H1 (cell line): ENCODE data around the gene GPR35. TPM values are rescaled to one million over a fixed set of nuclear protein-coding genes. Genes with fewer than 3 reads are reported as not detected.

Experiments
- CTCF ChIA-PET: fragments of 300-600 bp; sonication (Branson Sonifier 250); formaldehyde crosslinking; loops from one replicate; lab custom pipeline; 2021; ENCODE audit not compliant: partially characterized antibody; lab: Charles Lee
- POLR2A ChIA-PET: fragments of 300-600 bp; sonication (Branson Sonifier 250); formaldehyde crosslinking; loops from one replicate; lab custom pipeline; 2021; ENCODE audit warnings: inconsistent platforms; ENCODE audit not compliant: partially characterized antibody; lab: Charles Lee
- DNase-seq, 2 experiments: peaks; one replicate each; pipeline versions ENCODE4 v3.0.0 to v3.0.0-alpha.2; 2010 to 2022; ENCODE audit warnings: low spot score in 2 of 2, low read depth in 1 of 2, mixed read lengths in 1 of 2
- FAIRE-seq: peaks from 2 replicates; lab custom pipeline; 2011; peaks lifted over from hg19 to GRCh38; lab: Jason Lieb, UNC
- H2AFZ ChIP-seq: 2 replicates; pipeline ENCODE4 v1.8.1; 2012; ENCODE audit warnings: low read length, inconsistent platforms
- H2AK5ac ChIP-seq: 2 replicates; pipeline ENCODE4 v1.6.1; 2013; ENCODE audit warnings: low read depth, low read length
- H2BK120ac ChIP-seq: replicated peaks from 2 replicates; pipeline ENCODE3; 2013; ENCODE audit warnings: low read depth, low read length, inconsistent platforms
- H2BK12ac ChIP-seq: 2 replicates; pipeline ENCODE4 v1.6.1; 2013; ENCODE audit warnings: low read depth, low read length
- H2BK15ac ChIP-seq: 2 replicates; pipeline ENCODE4 v1.6.1; 2013; ENCODE audit warnings: low read length
- H2BK20ac ChIP-seq: 2 replicates; pipeline ENCODE4 v1.6.1; 2013; ENCODE audit warnings: low read length
- H2BK5ac ChIP-seq: 2 replicates; pipeline ENCODE4 v1.6.1; 2013; ENCODE audit warnings: low read depth, low read length
- H3K14ac ChIP-seq: 2 replicates; pipeline ENCODE4 v1.6.1; 2013; ENCODE audit warnings: inconsistent platforms; ENCODE audit not compliant: insufficient read length
- H3K18ac ChIP-seq: 2 replicates; pipeline ENCODE4 v1.6.1; 2013; ENCODE audit warnings: low read length; ENCODE audit errors: extremely low read depth
- H3K23ac ChIP-seq: 2 replicates; pipeline ENCODE4 v1.6.1; 2013; ENCODE audit warnings: inconsistent platforms; ENCODE audit not compliant: insufficient read length
- H3K23me2 ChIP-seq: 2 replicates; pipeline ENCODE4 v1.6.1; 2013; ENCODE audit warnings: low read depth, low read length
- H3K27ac ChIP-seq: 2 replicates; pipeline ENCODE4 v1.6.1; 2011; ENCODE audit warnings: low read depth, low read length, inconsistent platforms
- H3K27me3 ChIP-seq, 4 experiments: replicated peaks in 1 of 4; 1 replicate in 1 of 4; 2 replicates in 3 of 4; pipeline versions ENCODE4 v1.6.1 to v1.8.1; 2011 to 2013; ENCODE audit warnings: low read length in 3 of 4, mild to moderate bottlenecking in 3 of 4, inconsistent platforms in 2 of 4, mixed read lengths in 2 of 4, moderate library complexity in 1 of 4; ENCODE audit not compliant: control insufficient read depth in 3 of 4, insufficient read depth in 3 of 4; ENCODE audit errors: extremely low read depth in 1 of 4
- H3K36me3 ChIP-seq, 4 experiments: 2 replicates each; pipeline versions ENCODE4 v1.6.1 to v1.8.1; 2011 to 2013; ENCODE audit warnings: mild to moderate bottlenecking in 4 of 4, low read length in 3 of 4, moderate library complexity in 2 of 4, control low read depth in 1 of 4, inconsistent platforms in 1 of 4; ENCODE audit not compliant: insufficient read depth in 4 of 4, control insufficient read depth in 2 of 4
- H3K4ac ChIP-seq: replicated peaks from 2 replicates; pipeline ENCODE3; 2013; ENCODE audit warnings: low read length, low read depth, mixed read lengths, inconsistent platforms; ENCODE audit not compliant: insufficient read length
- H3K4me1 ChIP-seq, 4 experiments: replicated peaks in 1 of 4; 1 replicate in 1 of 4; 2 replicates in 3 of 4; pipeline versions ENCODE4 v1.6.1 to v1.8.1; 2011 to 2013; ENCODE audit warnings: low read length in 3 of 4, inconsistent platforms in 2 of 4, mixed read lengths in 1 of 4; ENCODE audit not compliant: insufficient read depth in 4 of 4, control insufficient read depth in 3 of 4
- H3K4me2 ChIP-seq, 2 experiments: 2 replicates each; pipeline versions ENCODE4 v1.6.1 to v1.8.1; 2011 to 2013; ENCODE audit warnings: low read depth in 2 of 2, low read length in 2 of 2, control low read depth in 1 of 2, inconsistent platforms in 1 of 2, mild to moderate bottlenecking in 1 of 2; ENCODE audit not compliant: insufficient read depth in 1 of 2
- H3K4me3 ChIP-seq, 4 experiments: fragments of 200-600, 300-600 bp in 1 of 4; sonication (generic), shearing (Covaris generic), sonication (Bioruptor Twin) in 1 of 4; 2 replicates each; pipeline versions ENCODE4 v1.5.1 to v1.8.1; 2011 to 2016; ENCODE audit warnings: low read length in 4 of 4, low read depth in 3 of 4, control low read depth in 2 of 4, inconsistent platforms in 2 of 4, mild to moderate bottlenecking in 2 of 4, mixed read lengths in 1 of 4, moderate library complexity in 1 of 4; ENCODE audit not compliant: insufficient read depth in 2 of 4; ENCODE audit errors: extremely low read depth in 1 of 4
- H3K56ac ChIP-seq: replicated peaks from 2 replicates; pipeline ENCODE3; 2013; ENCODE audit warnings: low read depth, mild to moderate bottlenecking, mixed read lengths, low read length, inconsistent platforms; ENCODE audit not compliant: insufficient read length
- H3K79me1 ChIP-seq: 2 replicates; pipeline ENCODE4 v1.6.1; 2013; ENCODE audit warnings: low read depth, low read length, control low read depth
- H3K79me2 ChIP-seq, 2 experiments: 2 replicates each; pipeline versions ENCODE4 v1.6.1 to v1.8.1; 2012 to 2013; ENCODE audit warnings: low read length in 2 of 2, mild to moderate bottlenecking in 2 of 2, inconsistent platforms in 1 of 2; ENCODE audit not compliant: insufficient read depth in 2 of 2, control insufficient read depth in 1 of 2
- H3K9ac ChIP-seq, 4 experiments: replicated peaks in 1 of 4; 1 replicate in 1 of 4; 2 replicates in 3 of 4; pipeline versions ENCODE4 v1.6.1 to v1.8.1; 2011 to 2013; ENCODE audit warnings: low read depth in 3 of 4, low read length in 3 of 4, control low read depth in 2 of 4, mild to moderate bottlenecking in 2 of 4, moderate library complexity in 2 of 4, inconsistent platforms in 1 of 4; ENCODE audit errors: extremely low read depth in 1 of 4
- H3K9me3 ChIP-seq, 2 experiments: 2 replicates each; pipeline versions ENCODE4 v1.6.1 to v1.8.1; 2012 to 2013; ENCODE audit warnings: mild to moderate bottlenecking in 2 of 2, moderate library complexity in 2 of 2, control low read depth in 1 of 2, inconsistent platforms in 1 of 2, low read depth in 1 of 2, low read length in 1 of 2, mixed read lengths in 1 of 2; ENCODE audit not compliant: insufficient read depth in 2 of 2
- H4K20me1 ChIP-seq, 2 experiments: replicated peaks in 1 of 2; 2 replicates each; pipeline versions ENCODE3 to v1.8.1; 2011 to 2013; ENCODE audit warnings: inconsistent platforms in 2 of 2, low read length in 2 of 2, mild to moderate bottlenecking in 1 of 2; ENCODE audit not compliant: insufficient read depth in 2 of 2, control insufficient read depth in 1 of 2
- H4K5ac ChIP-seq: 2 replicates; pipeline ENCODE4 v1.6.1; 2013; ENCODE audit warnings: low read length, low read depth, mixed read lengths, inconsistent platforms; ENCODE audit not compliant: insufficient read length
- H4K8ac ChIP-seq: 2 replicates; pipeline ENCODE4 v1.8.0; 2013; ENCODE audit warnings: mild to moderate bottlenecking, moderate library complexity, low read length, inconsistent platforms; ENCODE audit not compliant: insufficient read depth; ENCODE audit errors: extremely low read depth
- H4K91ac ChIP-seq: replicated peaks from 2 replicates; pipeline ENCODE3; 2013; ENCODE audit warnings: low read length, mixed read lengths, inconsistent platforms; ENCODE audit not compliant: insufficient read length
- CHD2 ChIP-seq: IDR thresholded peaks from 2 replicates; pipeline ENCODE4 v1.6.1; 2012; ENCODE audit warnings: low read length, improper control_type of control experiment
- RFX5 ChIP-seq: IDR thresholded peaks from 2 replicates; pipeline ENCODE4 v1.6.1; 2011; ENCODE audit warnings: low read depth, low read length, improper control_type of control experiment, borderline replicate concordance
- SAP30 ChIP-seq: fragments of 300-600 bp; sonication (generic); IDR thresholded peaks from 2 replicates; pipeline ENCODE4 v1.7.1; 2012; ENCODE audit warnings: low read length, moderate library complexity, mild to moderate bottlenecking, inconsistent platforms; ENCODE audit not compliant: insufficient read depth, insufficient replicate concordance
- SRF ChIP-seq: IDR thresholded peaks from 2 replicates; pipeline ENCODE4 v1.6.1; 2011; ENCODE audit warnings: mild to moderate bottlenecking, low read depth, low read length, moderate library complexity
- TCF12 ChIP-seq: IDR thresholded peaks from 2 replicates; pipeline ENCODE4 v1.6.1; 2011; ENCODE audit warnings: low read depth, mild to moderate bottlenecking, low read length
- YY1 ChIP-seq: IDR thresholded peaks from 2 replicates; pipeline ENCODE4 v1.6.1; 2011; ENCODE audit warnings: low read depth, mild to moderate bottlenecking, low read length
- WGBS, 2 experiments: shearing (Covaris generic) in 1 of 2; methylation state at CpG; one replicate each; pipeline versions ENCODE4 v1.1.6 to v1.1.7; 2013 to 2015; ENCODE audit warnings: low lambda C conversion rate in 2 of 2, mixed read lengths in 2 of 2, inconsistent platforms in 1 of 2, low coverage in 1 of 2, missing lambda C conversion rate in 1 of 2; ENCODE audit not compliant: insufficient replicate concordance in 2 of 2, insufficient coverage in 1 of 2, insufficient read length in 1 of 2; ENCODE audit errors: extremely low coverage in 1 of 2, missing lambda C conversion rate in 1 of 2; 5-methylcytosine and 5-hydroxymethylcytosine counted together
- polyA plus RNA-seq, 7 experiments: library from polyadenylated mRNA; depleted of rRNA in 3 of 7; stranded (reverse) in 5 of 7; unstranded in 2 of 7; fragments of >200 nt in 5 of 7; fragments of 200-250 nt in 2 of 7; gene quantifications; 1 replicate in 5 of 7; 2 replicates in 1 of 7; 4 replicates in 1 of 7; pipeline versions ENCODE4 v1.2.1 to v1.2.3, GENCODE V29; 2011 to 2013; ENCODE audit warnings: missing spikeins in 2 of 7, mixed read lengths in 2 of 7
- total RNA-seq: library from RNA; stranded (reverse); fragmentation: NEBNext Ultra II Directional; extraction: Animal tissue kit (Norgen Biotek cat#: 25700); gene quantifications from 2 replicates; pipeline ENCODE4 v1.2.1, GENCODE V29; 2021

Gene GPR35
- total and polyA plus RNA-seq, 2 of the 8 experiments (the other 6 are each of a cell fraction or from before 2014, with no cell fraction given) = 0.47 TPM; not detected in 1

DNA sequence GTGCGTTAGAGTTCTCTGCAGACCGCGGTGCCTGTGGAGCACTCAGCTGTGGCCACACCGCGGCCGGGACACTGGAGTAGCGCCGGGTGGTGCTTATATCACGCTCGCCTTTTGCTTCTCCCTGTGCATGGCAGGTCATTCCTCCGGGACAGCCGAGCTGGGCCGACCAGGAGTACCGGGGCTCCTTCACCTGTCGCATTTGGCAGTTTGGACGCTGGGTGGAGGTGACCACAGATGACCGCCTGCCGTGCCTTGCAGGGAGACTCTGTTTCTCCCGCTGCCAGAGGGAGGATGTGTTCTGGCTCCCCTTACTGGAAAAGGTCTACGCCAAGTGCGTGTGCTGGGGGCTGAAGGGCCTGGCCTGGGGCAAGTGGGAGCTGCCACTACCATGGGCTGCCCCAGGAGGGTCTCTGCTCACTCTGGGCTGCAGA is 34.6 kb upstream of the GPR35 start:
- POLR2A ChIA-PET = no interaction called here

More for the DNA sequence above, 34.6 kb upstream of the GPR35 start:
- no peak overlapping the region for H3K27ac ChIP-seq
- no peak overlapping the region for H3K4me3 ChIP-seq
- no peak overlapping the region for H2AK5ac ChIP-seq
- no peak overlapping the region for H3K14ac ChIP-seq
- no peak overlapping the region for H4K8ac ChIP-seq
- no peak overlapping the region for H2BK12ac ChIP-seq
- no peaks in the 10 kb centered on the region for H3K9me3 ChIP-seq
- H4K5ac ChIP-seq = no peak overlapping the region
- H3K9ac ChIP-seq = no peak overlapping the region
- CTCF ChIA-PET = interaction anchor here (1.2 to 1.4 kb wide), 2 partner anchors 11 to 14 kb away, joined by 3 read pairs; no protein-coding TSS in a partner anchor
- H3K23ac ChIP-seq = no peak overlapping the region
- H3K56ac ChIP-seq = no peak overlapping the region
- H2BK5ac ChIP-seq = no peak overlapping the region
- H2AFZ ChIP-seq = no peak overlapping the region
- TF ChIP-seq YY1 (no peak), RFX5 (no peak), TCF12 (no peak), CHD2 (no peak), SAP30 (no peak), SRF (no peak)
- peaks cover 3 to 31% of the 10 kb centered on the region in 2 experiments for H4K20me1 ChIP-seq
- FAIRE-seq (no peak), DNase-seq (no peak)
- no peak overlapping the region for H3K18ac ChIP-seq
- peaks cover 0 to 8% (median 7%) of the 10 kb centered on the region in 4 experiments; a peak in 5 of 7 replicates for H3K4me1 ChIP-seq
- peaks cover 4 to 33% of the 10 kb centered on the region in 2 experiments; a peak in 3 of 4 replicates for H3K79me2 ChIP-seq
- H3K4me2 ChIP-seq = no peak overlapping the region
- H3K36me3 ChIP-seq = peaks cover 0 to 8% (median 6%) of the 10 kb centered on the region in 4 experiments; a peak in 4 of 8 replicates
- no peak overlapping the region for H2BK15ac ChIP-seq
- no peak overlapping the region for H3K4ac ChIP-seq
- H3K27me3 ChIP-seq = no peaks in the 10 kb centered on the region
- 90% methylated on average over 21 of the region's 21 CpGs; no CpG with 5 or more reads in 1 of the 2 experiments for WGBS, 2 experiments
- H2BK20ac ChIP-seq = no peak overlapping the region
- peaks cover 9% of the 10 kb centered on the region; the same call in 1 of the 2 replicates for H3K23me2 ChIP-seq
- no peak overlapping the region for H4K91ac ChIP-seq
- no peak overlapping the region for H2BK120ac ChIP-seq
- peaks cover 17% of the 10 kb centered on the region for H3K79me1 ChIP-seq
